Right atrium auricular region (tissue), 2 donors: Measurements from ENCODE around the gene CSTPP1. TPM values are rescaled to one million over a fixed set of nuclear protein-coding genes. Genes with fewer than 3 reads are reported as not detected.

ENCODE experiments used
- DNase-seq: peaks from one replicate; pipeline ENCODE4 v3.0.0-alpha.2; 2019; ENCODE audit warnings: low spot score
- H3K27ac ChIP-seq, 2 donors: fragments of 200-600 bp; sonication (generic); 1 replicate in 1 of 2; 2 replicates in 1 of 2; pipeline ENCODE4 v1.5.1; 2016 to 2019
- H3K27me3 ChIP-seq, 2 donors: fragments of 200-600 bp; sonication (generic); one replicate each; pipeline versions ENCODE4 v1.5.1 to v1.6.0; 2017 to 2019
- H3K36me3 ChIP-seq: fragments of 200-600 bp; sonication (generic); one replicate; pipeline ENCODE4 v1.5.1; 2016
- H3K4me1 ChIP-seq, 2 donors: fragments of 200-600 bp; sonication (generic); one replicate each; pipeline versions ENCODE4 v1.5.1 to v1.6.0; 2017 to 2019
- H3K4me3 ChIP-seq, 2 donors: fragments of 200-600 bp; sonication (generic); 1 replicate in 1 of 2; 2 replicates in 1 of 2; pipeline ENCODE4 v1.5.1; 2017 to 2019; ENCODE audit warnings: mild to moderate bottlenecking in 1 of 2, moderate library complexity in 1 of 2
- H3K9me3 ChIP-seq, 2 donors: fragments of 200-600 bp; sonication (generic); one replicate each; pipeline ENCODE4 v1.5.1; 2019
- total RNA-seq, 2 donors: library from RNA; depleted of rRNA; stranded (reverse); fragments of >200 nt; gene quantifications; one replicate each; pipeline ENCODE4 v1.1.0, GENCODE V29; 2016
- TF ChIP-seq, protein P1 (sequence below), 2 donors: fragments of 200-600 bp; sonication (generic); IDR thresholded peaks; one replicate each; pipeline ENCODE4 v1.5.1; 2019; ENCODE audit warnings: antibody characterized with exemption in 2 of 2

Gene CSTPP1
- total RNA-seq, 2 donors from 2014 or later: 8.1 to 14.0 TPM

DNA sequence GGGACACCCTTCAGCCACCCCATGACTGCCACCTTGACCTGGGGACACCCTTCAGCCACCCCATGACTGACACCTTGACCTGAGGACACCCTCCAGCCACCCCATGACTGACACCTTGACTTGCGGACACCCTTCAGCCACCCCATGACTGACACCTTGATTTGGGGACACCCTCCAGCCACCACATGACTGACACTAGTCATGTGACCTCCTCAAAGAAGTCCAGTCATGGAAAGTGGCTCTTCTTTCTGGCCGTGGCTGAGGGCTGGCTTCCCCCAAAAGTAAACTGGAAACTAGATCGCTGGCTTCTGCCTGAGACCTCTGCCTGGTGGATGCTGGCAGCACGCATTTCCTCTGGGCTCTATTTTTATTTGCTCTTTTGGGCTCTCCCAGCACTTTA is 211.7 kb downstream of the CSTPP1 start:
- no peaks in the 10 kb centered on the region for H3K36me3 ChIP-seq
- H3K27me3 ChIP-seq: no peaks in the 10 kb centered on the region
- H3K27ac ChIP-seq: no peak overlapping the region
- H3K4me3 ChIP-seq: no peak overlapping the region
- DNase-seq: no peak
- H3K4me1 ChIP-seq: peaks cover 0 to 23% of the 10 kb centered on the region in 2 donors
- H3K9me3 ChIP-seq: no peaks in the 10 kb centered on the region
- TF ChIP-seq, protein P1, sequence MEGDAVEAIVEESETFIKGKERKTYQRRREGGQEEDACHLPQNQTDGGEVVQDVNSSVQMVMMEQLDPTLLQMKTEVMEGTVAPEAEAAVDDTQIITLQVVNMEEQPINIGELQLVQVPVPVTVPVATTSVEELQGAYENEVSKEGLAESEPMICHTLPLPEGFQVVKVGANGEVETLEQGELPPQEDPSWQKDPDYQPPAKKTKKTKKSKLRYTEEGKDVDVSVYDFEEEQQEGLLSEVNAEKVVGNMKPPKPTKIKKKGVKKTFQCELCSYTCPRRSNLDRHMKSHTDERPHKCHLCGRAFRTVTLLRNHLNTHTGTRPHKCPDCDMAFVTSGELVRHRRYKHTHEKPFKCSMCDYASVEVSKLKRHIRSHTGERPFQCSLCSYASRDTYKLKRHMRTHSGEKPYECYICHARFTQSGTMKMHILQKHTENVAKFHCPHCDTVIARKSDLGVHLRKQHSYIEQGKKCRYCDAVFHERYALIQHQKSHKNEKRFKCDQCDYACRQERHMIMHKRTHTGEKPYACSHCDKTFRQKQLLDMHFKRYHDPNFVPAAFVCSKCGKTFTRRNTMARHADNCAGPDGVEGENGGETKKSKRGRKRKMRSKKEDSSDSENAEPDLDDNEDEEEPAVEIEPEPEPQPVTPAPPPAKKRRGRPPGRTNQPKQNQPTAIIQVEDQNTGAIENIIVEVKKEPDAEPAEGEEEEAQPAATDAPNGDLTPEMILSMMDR (IDR thresholded peaks at IDR 0.05): no peak

DNA sequence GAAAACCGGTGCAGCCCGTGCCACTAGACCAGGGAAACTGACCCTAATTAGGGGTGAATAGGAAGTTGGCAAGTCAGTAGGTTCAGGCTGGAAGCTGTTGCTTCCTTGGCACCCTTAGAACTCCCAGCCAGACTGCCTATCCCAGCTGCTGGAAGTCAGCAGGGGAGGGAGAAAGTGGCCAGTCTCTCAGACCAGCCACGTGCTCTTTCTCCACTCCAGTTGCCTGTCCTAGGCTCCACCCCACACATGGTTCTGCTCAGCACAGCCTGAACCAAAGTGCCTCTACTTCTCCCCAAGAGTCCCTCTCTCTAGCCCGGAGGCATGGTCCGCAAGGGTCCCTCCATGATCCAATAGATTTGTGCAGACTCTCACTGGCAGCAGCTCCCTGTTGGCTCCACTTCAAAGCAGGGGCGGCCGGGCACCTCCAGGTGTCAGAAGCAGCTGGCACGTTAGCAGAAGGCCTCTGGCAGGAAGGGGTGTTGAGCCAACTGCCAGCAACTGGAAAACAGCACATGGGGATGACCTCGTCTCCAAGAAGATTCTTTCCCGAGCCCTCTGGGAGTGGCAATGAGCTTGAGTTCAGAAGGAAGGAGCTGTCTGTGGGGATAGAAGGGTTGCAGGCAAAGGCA is 212.5 kb downstream of the CSTPP1 start:
- no peaks in the 10 kb centered on the region for H3K27me3 ChIP-seq
- TF ChIP-seq, protein P1 (IDR thresholded peaks at IDR 0.05): no peak
- DNase-seq: no peak
- peaks cover 0 to 28% of the 10 kb centered on the region in 2 donors for H3K4me1 ChIP-seq
- H3K4me3 ChIP-seq: no peak overlapping the region
- H3K9me3 ChIP-seq: no peaks in the 10 kb centered on the region
- peak overlapping the region in 1 of 2 donors; percentile 5 for H3K27ac ChIP-seq
- H3K36me3 ChIP-seq: no peaks in the 10 kb centered on the region

DNA sequence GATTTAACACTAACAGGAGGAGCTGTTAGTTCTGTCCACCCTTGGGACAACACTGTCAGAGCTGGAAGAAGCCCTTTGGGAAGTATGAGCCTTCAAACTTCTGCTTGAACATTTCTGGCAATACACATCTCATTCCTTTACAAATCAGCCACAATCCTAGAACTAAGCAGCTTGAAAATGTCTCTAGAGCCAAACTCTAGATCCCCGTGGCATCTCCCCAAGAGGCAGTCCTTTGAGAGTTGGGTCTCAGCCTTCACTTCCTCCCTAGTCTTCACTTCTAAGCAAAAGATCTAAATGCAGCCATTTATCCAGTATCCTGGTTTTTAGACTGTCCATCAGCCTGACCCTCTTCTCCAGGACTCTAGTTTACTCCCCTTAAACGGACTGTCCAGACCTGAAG is 213.2 kb downstream of the CSTPP1 start:
- Histone ChIP-seq H3K27ac (no peak overlapping the region), H3K4me1 (peaks cover 0 to 28% of the 10 kb centered on the region in 2 donors), H3K36me3 (no peaks in the 10 kb centered on the region), H3K27me3 (no peaks in the 10 kb centered on the region), H3K9me3 (no peaks in the 10 kb centered on the region), H3K4me3 (no peak overlapping the region)
- DNase-seq: no peak
- TF ChIP-seq, protein P1 (IDR thresholded peaks at IDR 0.05): no peak

DNA sequence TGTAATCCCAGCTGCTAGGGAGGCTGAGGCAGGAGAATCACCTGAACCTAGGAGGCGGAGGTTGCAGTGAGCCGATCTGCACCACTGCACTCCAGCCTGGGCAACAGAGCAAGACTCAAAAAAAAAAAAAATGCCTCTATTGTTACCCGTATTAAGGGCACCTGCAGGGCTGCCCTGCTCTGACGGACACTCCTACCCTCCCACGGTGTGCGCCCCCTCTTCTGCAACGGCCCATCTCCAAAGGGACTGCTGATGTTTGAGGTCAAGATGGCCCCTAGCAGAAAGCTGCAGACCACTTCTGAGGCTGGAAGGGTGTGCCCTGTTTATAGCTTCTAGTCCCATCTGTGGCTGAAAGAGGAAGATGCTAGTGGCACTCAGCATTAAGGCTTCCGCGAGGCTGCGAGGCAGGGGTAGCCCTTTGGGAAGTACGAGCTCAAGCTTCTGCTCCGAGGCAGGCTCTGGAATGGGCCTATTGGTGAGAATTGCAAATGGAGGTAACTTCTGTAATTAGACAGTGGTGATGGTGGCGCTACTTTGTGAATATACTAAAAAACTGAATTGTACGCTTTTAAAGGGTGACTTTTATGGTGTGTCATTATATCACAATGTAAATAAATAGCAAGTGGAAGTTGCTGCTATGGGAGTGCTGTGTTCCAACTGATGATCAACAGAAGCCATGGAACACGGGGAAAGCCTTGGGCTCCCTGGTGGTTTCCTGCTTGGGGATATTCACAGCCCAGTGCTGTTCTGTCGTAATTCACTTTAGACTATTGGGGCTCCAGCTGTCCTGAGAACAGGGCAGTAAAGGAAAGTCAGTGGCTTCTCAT is 215.8 kb downstream of the CSTPP1 start:
- peaks cover 0 to 28% of the 10 kb centered on the region in 2 donors for H3K4me1 ChIP-seq
- DNase-seq: no peak
- no peaks in the 10 kb centered on the region for H3K27me3 ChIP-seq
- no peaks in the 10 kb centered on the region for H3K36me3 ChIP-seq
- TF ChIP-seq, protein P1 (IDR thresholded peaks at IDR 0.05): no peak
- no peaks in the 10 kb centered on the region for H3K9me3 ChIP-seq
- H3K27ac ChIP-seq: no peak overlapping the region
- no peak overlapping the region for H3K4me3 ChIP-seq

DNA sequence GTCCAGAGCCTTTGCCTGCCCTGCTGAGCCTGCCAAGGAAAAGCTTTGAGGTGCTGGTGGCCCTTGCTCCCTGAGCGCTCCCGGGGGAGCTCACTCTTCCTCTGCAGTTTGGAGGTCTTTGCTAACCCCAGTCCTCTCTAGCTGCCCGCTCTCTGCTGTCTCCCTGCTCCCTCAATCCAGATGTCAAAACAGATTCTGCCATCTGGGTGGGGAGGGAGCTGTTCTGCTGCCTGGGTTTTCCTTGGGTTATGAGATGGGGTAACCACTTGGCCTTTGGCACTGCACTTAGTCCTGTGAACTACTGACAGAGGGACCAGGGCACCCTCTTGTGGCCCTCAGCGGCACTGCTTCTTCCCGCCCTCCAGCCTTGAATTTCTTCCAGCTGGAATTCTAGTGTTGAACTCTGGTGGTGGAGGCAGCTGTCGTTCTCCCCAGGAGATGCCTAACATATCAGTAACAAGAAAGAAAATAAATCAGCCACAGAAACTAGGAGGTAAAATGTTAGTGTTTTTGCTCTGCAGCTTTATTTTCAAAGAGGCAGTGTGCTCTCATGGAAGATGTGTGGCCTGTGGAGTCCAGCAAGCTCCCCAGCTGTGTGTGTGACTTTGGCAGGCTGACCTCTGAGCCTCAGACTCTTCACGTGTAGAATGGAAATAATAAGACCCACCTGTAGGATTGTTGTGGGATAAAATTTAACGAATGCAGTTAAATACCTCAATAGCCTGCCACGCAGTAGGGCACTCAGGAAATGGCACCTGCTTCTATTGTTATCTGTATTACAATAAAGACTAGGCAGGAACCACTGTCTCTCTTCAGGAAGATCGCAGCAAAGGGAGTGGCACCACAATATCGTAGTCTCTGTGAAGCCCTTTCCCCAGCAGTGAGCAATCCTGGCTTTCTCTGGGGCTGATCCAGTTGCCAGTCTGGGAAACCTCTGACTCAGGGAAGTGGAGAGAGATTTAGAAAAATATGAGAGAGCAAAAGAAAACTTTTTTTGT is 216.7 kb downstream of the CSTPP1 start:
- H3K4me3 ChIP-seq: no peak overlapping the region
- H3K4me1 ChIP-seq: peaks cover 0 to 24% of the 10 kb centered on the region in 2 donors
- no peak overlapping the region for H3K27ac ChIP-seq

More for the DNA sequence above, 216.7 kb downstream of the CSTPP1 start:
- peak; percentile 87 for DNase-seq
- Histone ChIP-seq H3K36me3 (no peaks in the 10 kb centered on the region), H3K9me3 (no peaks in the 10 kb centered on the region), H3K27me3 (no peaks in the 10 kb centered on the region)
- TF ChIP-seq, protein P1 (IDR thresholded peaks at IDR 0.05): peak; percentile 96 to 97
